ENCODE data around the gene MYL5.
"Not testable (repeated sequence)": the region's sequence is repeated elsewhere in the genome, so short reads cannot be mapped to it uniquely, and the experiment has no call there.

MYL5 gene

GRCh38 chr4:674172-675035 lies at the start of gene MYL5, which contains the start of gene ATP5ME:
TSS of gene MYL5 (plus strand) at chr4:674542. CDS start at chr4:678027, 3,485 bp downstream.
TSS of gene ATP5ME (minus strand) at chr4:674276. CDS start at chr4:674247, 29 bp downstream.
- peak; percentile 39 for DNase-seq

GRCh38 chr4:624705-625590 lies 49.4 kb upstream of the MYL5 start, which contains the start of gene PDE6B:
TSS of gene PDE6B (plus strand) at chr4:625573. CDS start at chr4:625627, 54 bp downstream.
- DNase-seq: no peak

GRCh38 chr4:625631-626161 lies 48.6 kb upstream of the MYL5 start:
- no peak for DNase-seq

- DNase-seq: no peak
Observed at GRCh38 chr4:626201-627091, 47.9 kb upstream of the MYL5 start.

- DNase-seq: no peak
Observed at GRCh38 chr4:627347-628125, 46.8 kb upstream of the MYL5 start.

- DNase-seq: no peak
Observed at GRCh38 chr4:628311-628741, 46.0 kb upstream of the MYL5 start.

- DNase-seq: no peak
Observed at GRCh38 chr4:628821-629635, 45.3 kb upstream of the MYL5 start.

GRCh38 chr4:629636-629914 lies 44.8 kb upstream of the MYL5 start:
- DNase-seq: no peak

GRCh38 chr4:629915-630641 lies 44.3 kb upstream of the MYL5 start:
- no peak for DNase-seq

GRCh38 chr4:630656-631055 lies 43.7 kb upstream of the MYL5 start:
- no peak for DNase-seq

GRCh38 chr4:632196-632790 lies 42.0 kb upstream of the MYL5 start:
- no peak for DNase-seq

- DNase-seq: no peak
Observed at GRCh38 chr4:632926-633325, 41.4 kb upstream of the MYL5 start.

GRCh38 chr4:633406-633805 lies 40.9 kb upstream of the MYL5 start:
- no peak for DNase-seq

- DNase-seq: no peak
Observed at GRCh38 chr4:633976-634598, 40.3 kb upstream of the MYL5 start.

GRCh38 chr4:634599-634985 lies 39.8 kb upstream of the MYL5 start:
- no peak for DNase-seq

- not testable (repeated sequence) for DNase-seq
Observed at GRCh38 chr4:635066-635835, 39.1 kb upstream of the MYL5 start.

- DNase-seq: no peak
Observed at GRCh38 chr4:635851-636627, 38.3 kb upstream of the MYL5 start.
